Measurements from ENCODE around the gene SGCA. TPM values are rescaled to one million over a fixed set of nuclear protein-coding genes. Genes with fewer than 3 reads are reported as not detected.

SGCA gene
- polyA plus RNA-seq, 1 donor (not counting 4 experiments of a cell fraction or from before 2014, with no cell fraction given): not detected

DNA sequence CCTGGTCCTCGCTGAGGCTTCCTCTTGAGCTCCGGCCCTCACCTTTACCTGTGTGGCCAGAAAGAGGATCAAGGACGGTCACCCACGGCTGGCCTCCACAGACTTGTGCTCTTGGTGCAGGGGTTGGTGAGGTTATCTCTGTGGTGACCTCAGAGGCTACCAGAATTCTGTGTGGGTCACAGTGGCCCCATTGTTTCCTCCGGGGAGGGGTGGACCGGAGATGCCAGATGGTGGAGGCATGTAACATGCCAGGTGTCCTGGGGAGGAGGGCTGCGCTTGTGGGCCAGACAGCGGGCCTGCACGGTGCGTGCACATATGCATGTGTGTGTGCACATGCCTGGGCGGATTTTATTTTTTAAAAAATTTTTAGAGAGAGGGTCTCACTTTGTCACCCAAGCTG is 6.3 kb downstream of the SGCA start:
- no peak overlapping the region for H3K27ac ChIP-seq (ENCODE audit: control insufficient read depth, insufficient read depth, low read length)
- no peak for TF ChIP-seq EZH2 (IDR thresholded peaks at IDR 0.05; ENCODE audit: low read length)
- TF ChIP-seq, protein P1, sequence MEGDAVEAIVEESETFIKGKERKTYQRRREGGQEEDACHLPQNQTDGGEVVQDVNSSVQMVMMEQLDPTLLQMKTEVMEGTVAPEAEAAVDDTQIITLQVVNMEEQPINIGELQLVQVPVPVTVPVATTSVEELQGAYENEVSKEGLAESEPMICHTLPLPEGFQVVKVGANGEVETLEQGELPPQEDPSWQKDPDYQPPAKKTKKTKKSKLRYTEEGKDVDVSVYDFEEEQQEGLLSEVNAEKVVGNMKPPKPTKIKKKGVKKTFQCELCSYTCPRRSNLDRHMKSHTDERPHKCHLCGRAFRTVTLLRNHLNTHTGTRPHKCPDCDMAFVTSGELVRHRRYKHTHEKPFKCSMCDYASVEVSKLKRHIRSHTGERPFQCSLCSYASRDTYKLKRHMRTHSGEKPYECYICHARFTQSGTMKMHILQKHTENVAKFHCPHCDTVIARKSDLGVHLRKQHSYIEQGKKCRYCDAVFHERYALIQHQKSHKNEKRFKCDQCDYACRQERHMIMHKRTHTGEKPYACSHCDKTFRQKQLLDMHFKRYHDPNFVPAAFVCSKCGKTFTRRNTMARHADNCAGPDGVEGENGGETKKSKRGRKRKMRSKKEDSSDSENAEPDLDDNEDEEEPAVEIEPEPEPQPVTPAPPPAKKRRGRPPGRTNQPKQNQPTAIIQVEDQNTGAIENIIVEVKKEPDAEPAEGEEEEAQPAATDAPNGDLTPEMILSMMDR (optimal IDR thresholded peaks at IDR 0.05 in 1 of 3, IDR thresholded peaks at IDR 0.05 in 1 of 3, conservative IDR thresholded peaks at IDR 0.05 in 1 of 3; ENCODE audit: extremely low read depth in 1 of 3, insufficient read depth in 2 of 3, low read length in 3 of 3): no peak
- dilution Hi-C loops (cut with MboI; ENCODE audit: extremely low pct_ligation_motif_present, low sequenced_read_pairs): no loop called here

DNA sequence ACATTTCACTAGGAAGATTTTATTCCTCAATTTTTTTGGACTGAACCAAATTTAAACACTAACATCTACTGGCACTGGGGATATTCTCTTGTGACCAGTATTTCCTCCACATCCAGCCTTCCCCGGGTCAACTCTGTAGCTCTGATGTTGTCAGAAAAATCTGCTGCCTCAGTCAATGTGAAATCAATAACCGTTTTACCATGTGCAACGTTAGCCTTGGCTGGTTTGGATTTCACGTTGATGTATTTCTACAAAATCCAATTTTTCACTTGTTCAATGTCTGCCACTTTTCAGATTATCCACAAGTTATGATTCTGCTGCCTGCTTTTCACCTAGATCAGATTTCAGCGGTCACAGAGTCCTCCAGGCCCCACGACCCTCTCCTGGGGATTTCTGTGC is 7.1 kb downstream of the SGCA start:
- H3K27ac ChIP-seq (ENCODE audit: control insufficient read depth, insufficient read depth, low read length): no peak overlapping the region
- H4K20me1 ChIP-seq (ENCODE audit: control insufficient read depth, extremely low read depth, insufficient read depth, low read length): no peaks in the 10 kb centered on the region
- no peaks in the 10 kb centered on the region for H3K79me2 ChIP-seq (ENCODE audit: control insufficient read depth, insufficient read depth, low read length)
- H3K36me3 ChIP-seq (ENCODE audit: control insufficient read depth in 2 of 2, extremely low read depth in 1 of 2, insufficient read depth in 2 of 2, low read length in 2 of 2): no peaks in the 10 kb centered on the region
- FAIRE-seq (no peak), DNase-seq (ENCODE audit: low read depth, low spot score) (no peak)
- no peak overlapping the region for H2AFZ ChIP-seq (ENCODE audit: control insufficient read depth, low read length)
- no peak overlapping the region for H3K4me3 ChIP-seq (ENCODE audit: control insufficient read depth in 2 of 3, extremely low read depth in 1 of 3, insufficient read depth in 2 of 3, low read depth in 1 of 3, low read length in 3 of 3)
- H3K4me1 ChIP-seq (ENCODE audit: control insufficient read depth, extremely low read depth, insufficient read depth, low read length): peaks cover 9% of the 10 kb centered on the region
- TF ChIP-seq, protein P1 (optimal IDR thresholded peaks at IDR 0.05 in 1 of 3, IDR thresholded peaks at IDR 0.05 in 1 of 3, conservative IDR thresholded peaks at IDR 0.05 in 1 of 3; ENCODE audit: extremely low read depth in 1 of 3, insufficient read depth in 2 of 3, low read length in 3 of 3): no peak
- no peak for TF ChIP-seq EZH2 (IDR thresholded peaks at IDR 0.05; ENCODE audit: low read length)
- peaks cover 3% of the 10 kb centered on the region for H3K27me3 ChIP-seq (ENCODE audit: control insufficient read depth, extremely low read depth, insufficient read depth, low read length)
- dilution Hi-C loops (cut with MboI; ENCODE audit: extremely low pct_ligation_motif_present, low sequenced_read_pairs): no loop called here
- H3K9ac ChIP-seq (ENCODE audit: control insufficient read depth, extremely low read depth, insufficient read depth, low read length): no peak overlapping the region
- H3K9me1 ChIP-seq (ENCODE audit: control insufficient read depth, extremely low read depth, insufficient read depth, low read length): no peaks in the 10 kb centered on the region
- no peak overlapping the region for H3K4me2 ChIP-seq (ENCODE audit: control insufficient read depth, extremely low read depth, insufficient read depth, low read depth, low read length)
- no peaks in the 10 kb centered on the region for H3K9me3 ChIP-seq (ENCODE audit: control insufficient read depth, low read depth, low read length)

More for the DNA sequence above, 6.3 kb downstream of the SGCA start:
- no peaks in the 10 kb centered on the region for H4K20me1 ChIP-seq (ENCODE audit: control insufficient read depth, extremely low read depth, insufficient read depth, low read length)
- no peak overlapping the region for H3K4me3 ChIP-seq (ENCODE audit: control insufficient read depth in 2 of 3, extremely low read depth in 1 of 3, insufficient read depth in 2 of 3, low read depth in 1 of 3, low read length in 3 of 3)
- H2AFZ ChIP-seq (ENCODE audit: control insufficient read depth, low read length): no peak overlapping the region
- H3K4me1 ChIP-seq (ENCODE audit: control insufficient read depth, extremely low read depth, insufficient read depth, low read length): peaks cover 1% of the 10 kb centered on the region
- no peak overlapping the region for H3K4me2 ChIP-seq (ENCODE audit: control insufficient read depth, extremely low read depth, insufficient read depth, low read depth, low read length)
- no peaks in the 10 kb centered on the region for H3K9me1 ChIP-seq (ENCODE audit: control insufficient read depth, extremely low read depth, insufficient read depth, low read length)
- H3K9ac ChIP-seq (ENCODE audit: control insufficient read depth, extremely low read depth, insufficient read depth, low read length): no peak overlapping the region
- H3K9me3 ChIP-seq (ENCODE audit: control insufficient read depth, low read depth, low read length): no peaks in the 10 kb centered on the region
- H3K79me2 ChIP-seq (ENCODE audit: control insufficient read depth, insufficient read depth, low read length): no peaks in the 10 kb centered on the region
- no peak for FAIRE-seq
- DNase-seq (ENCODE audit: low read depth, low spot score): no peak
- peaks cover 3% of the 10 kb centered on the region for H3K27me3 ChIP-seq (ENCODE audit: control insufficient read depth, extremely low read depth, insufficient read depth, low read length)
- H3K36me3 ChIP-seq (ENCODE audit: control insufficient read depth in 2 of 2, extremely low read depth in 1 of 2, insufficient read depth in 2 of 2, low read length in 2 of 2): no peaks in the 10 kb centered on the region

Data from keratinocyte (primary cell).